Smooth muscle cell of the coronary artery (primary cell): ENCODE results near the gene ASGR1. TPM values are rescaled to one million over a fixed set of nuclear protein-coding genes. Genes with fewer than 3 reads are reported as not detected.

Experiments
- total RNA-seq: library from RNA; depleted of rRNA; stranded (reverse); fragments of >200 nt; gene quantifications from 2 replicates; pipeline ENCODE4 v1.2.3, GENCODE V29; 2014; ENCODE audit warnings: low replicate concordance

The ASGR1 gene, protein sequence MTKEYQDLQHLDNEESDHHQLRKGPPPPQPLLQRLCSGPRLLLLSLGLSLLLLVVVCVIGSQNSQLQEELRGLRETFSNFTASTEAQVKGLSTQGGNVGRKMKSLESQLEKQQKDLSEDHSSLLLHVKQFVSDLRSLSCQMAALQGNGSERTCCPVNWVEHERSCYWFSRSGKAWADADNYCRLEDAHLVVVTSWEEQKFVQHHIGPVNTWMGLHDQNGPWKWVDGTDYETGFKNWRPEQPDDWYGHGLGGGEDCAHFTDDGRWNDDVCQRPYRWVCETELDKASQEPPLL
- total RNA-seq: under 0.01 and 0.68 TPM in 2 replicates

DNA sequence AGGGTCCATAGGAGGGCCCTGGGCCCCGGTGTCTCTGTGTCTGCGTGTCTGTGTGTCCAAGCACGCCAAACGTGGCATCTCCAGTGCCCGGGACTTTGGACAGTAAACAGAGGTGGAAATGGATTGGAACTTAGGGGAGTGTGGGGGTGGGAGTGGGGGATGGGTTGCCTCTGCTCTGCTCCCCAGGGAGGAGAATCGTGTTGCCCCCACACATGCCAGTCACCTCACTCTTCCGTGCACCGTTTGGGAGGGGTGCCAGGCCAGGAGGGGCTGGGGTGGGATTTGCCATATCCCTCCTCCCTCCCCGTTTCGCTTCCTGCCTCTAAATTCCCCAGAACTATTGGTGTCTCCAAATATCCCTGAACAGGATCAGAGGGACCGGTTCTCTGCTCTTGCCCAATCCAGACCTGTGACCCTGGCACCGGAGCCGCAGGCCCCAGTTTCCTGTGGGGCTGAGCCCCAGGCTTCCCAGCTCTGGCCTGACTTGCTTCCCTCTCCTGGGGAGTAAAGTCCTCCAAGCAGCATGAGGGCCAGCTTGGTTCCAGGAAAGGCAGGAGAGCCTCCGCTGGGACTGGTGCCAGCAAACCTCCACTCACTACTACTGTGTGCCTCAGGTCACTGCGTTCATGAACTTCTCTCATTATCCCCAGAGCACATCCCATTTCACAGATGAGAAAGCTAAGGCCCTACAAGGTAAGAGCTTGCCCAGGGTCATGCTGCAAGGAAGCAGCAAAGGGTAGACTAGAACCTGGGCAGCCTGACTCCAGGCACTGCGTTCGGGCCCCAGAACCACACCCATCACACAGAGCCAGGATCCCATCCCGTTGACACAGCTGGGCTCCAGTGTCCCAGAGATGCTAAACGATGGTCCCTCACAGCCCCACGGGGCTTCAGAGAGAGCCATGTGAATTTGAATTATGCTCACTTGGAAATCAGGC, at the start of gene ASGR1:
Gene ASGR1, minus strand, starts transcription at position 54 of the 938 bp plus-strand sequence. CDS start 807 bp downstream, outside the sequence.

DNA sequence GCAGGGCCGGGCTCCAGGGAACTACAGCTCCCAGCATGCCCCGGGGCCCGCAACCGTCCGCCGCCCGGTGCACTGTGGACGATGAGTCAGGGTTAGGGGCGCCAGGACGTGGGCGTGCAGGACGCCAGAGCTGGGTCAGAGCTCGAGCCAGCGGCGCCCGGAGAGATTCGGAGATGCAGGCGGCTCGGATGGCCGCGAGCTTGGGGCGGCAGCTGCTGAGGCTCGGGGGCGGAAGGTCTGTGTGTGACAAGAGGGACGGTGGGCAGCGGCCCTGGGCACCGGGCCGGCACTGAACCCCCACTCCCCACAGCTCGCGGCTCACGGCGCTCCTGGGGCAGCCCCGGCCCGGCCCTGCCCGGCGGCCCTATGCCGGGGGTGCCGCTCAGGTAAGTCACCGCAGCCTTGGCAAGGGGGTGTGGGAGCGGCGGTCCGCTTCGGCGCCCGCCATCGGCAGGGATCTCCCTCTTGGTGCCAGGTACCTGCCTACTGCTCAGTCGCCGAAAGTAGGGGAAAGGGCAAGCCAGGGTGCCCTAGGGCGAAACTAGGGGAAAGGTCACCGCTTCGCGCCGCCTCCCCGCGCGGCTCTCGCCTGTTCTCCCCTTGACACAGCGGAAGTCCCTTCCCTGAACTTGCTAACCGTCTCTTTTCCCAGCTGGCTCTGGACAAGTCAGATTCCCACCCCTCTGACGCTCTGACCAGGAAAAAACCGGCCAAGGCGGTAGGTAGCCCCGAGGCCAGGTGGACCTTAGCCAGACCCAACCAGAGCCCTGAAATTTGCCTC, 40.8 kb upstream of the ASGR1 start, which contains the start of the genes ACADVL and DLG4:
Gene ACADVL, plus strand, starts transcription at position 127 of the 781 bp plus-strand sequence. Its CDS starts 47 bp downstream, at position 174.
Gene DLG4, minus strand, starts transcription at position 25 of the 781 bp plus-strand sequence.

Other genes with a start within 250 kb of the ASGR1 start
- gene ALOX12, start 183.3 kb downstream of the ASGR1 start, total RNA-seq: under 0.01 TPM in 1 of 2 replicates, not detected in the other
- gene RNASEK, start 166.7 kb downstream of the ASGR1 start, total RNA-seq: 23.3 and 44.7 TPM in 2 replicates
- gene BCL6B, start 156.3 kb downstream of the ASGR1 start, total RNA-seq: 0.30 and 0.47 TPM in 2 replicates
- 0.12 and 0.23 TPM in 2 replicates for gene SLC16A13, start 143.4 kb downstream of the ASGR1 start, total RNA-seq
- 0.08 and 0.12 TPM in 2 replicates for gene SLC16A11, start 135.3 kb downstream of the ASGR1 start, total RNA-seq
- 0.70 TPM in 1 of 2 replicates, not detected in the other for gene CLEC10A, start 99.1 kb downstream of the ASGR1 start, total RNA-seq
- gene ASGR2, start 64.5 kb downstream of the ASGR1 start, total RNA-seq: not detected in 2 replicates
- 8.3 and 20.8 TPM in 2 replicates for gene DLG4, start 40.5 kb upstream of the ASGR1 start, total RNA-seq
- gene ACADVL, start 40.6 kb upstream of the ASGR1 start, total RNA-seq: 248 and 288 TPM in 2 replicates
- gene DVL2, start 55.1 kb upstream of the ASGR1 start, total RNA-seq: 56.3 and 89.0 TPM in 2 replicates
- 38.3 and 41.2 TPM in 2 replicates for gene PHF23, start 60.1 kb upstream of the ASGR1 start, total RNA-seq
- gene GABARAP, start 63.1 kb upstream of the ASGR1 start, total RNA-seq: 180 and 222 TPM in 2 replicates
- 16.7 and 21.2 TPM in 2 replicates for gene CTDNEP1, start 72.4 kb upstream of the ASGR1 start, total RNA-seq
- 20.6 and 25.9 TPM in 2 replicates for gene ELP5, start 72.8 kb upstream of the ASGR1 start, total RNA-seq
- gene CLDN7, start 83.1 kb upstream of the ASGR1 start, total RNA-seq: 0.70 and 1.6 TPM in 2 replicates
- gene SLC2A4, start 102.3 kb upstream of the ASGR1 start, total RNA-seq: 0.08 and 0.12 TPM in 2 replicates
- not detected in 2 replicates for gene YBX2, start 115.3 kb upstream of the ASGR1 start, total RNA-seq
- gene EIF5A, start 128.3 kb upstream of the ASGR1 start, total RNA-seq: 688 and 774 TPM in 2 replicates
- gene GPS2, start 136.0 kb upstream of the ASGR1 start, total RNA-seq: 21.7 and 32.9 TPM in 2 replicates
- gene NEURL4, start 150.0 kb upstream of the ASGR1 start, total RNA-seq: 16.8 and 28.4 TPM in 2 replicates
- 1.3 and 4.3 TPM in 2 replicates for gene ACAP1, start 157.2 kb upstream of the ASGR1 start, total RNA-seq
- gene KCTD11, start 172.8 kb upstream of the ASGR1 start, total RNA-seq: 4.9 and 10.4 TPM in 2 replicates
- not detected in 2 replicates for gene TMEM95, start 175.8 kb upstream of the ASGR1 start, total RNA-seq
- gene TNK1, start 201.7 kb upstream of the ASGR1 start, total RNA-seq: 0.08 and 0.35 TPM in 2 replicates
- gene PLSCR3, start 215.2 kb upstream of the ASGR1 start, total RNA-seq: 8.5 and 23.2 TPM in 2 replicates
- gene TMEM256, start 224.7 kb upstream of the ASGR1 start, total RNA-seq: 42.7 and 135 TPM in 2 replicates
- gene NLGN2, start 228.5 kb upstream of the ASGR1 start, total RNA-seq: 3.7 and 5.0 TPM in 2 replicates
- not detected in 2 replicates for gene SPEM1, start 241.0 kb upstream of the ASGR1 start, total RNA-seq
- gene SPEM2, start 246.2 kb upstream of the ASGR1 start, total RNA-seq: not detected in 2 replicates
- not detected in 2 replicates for gene SPEM3, start 249.5 kb upstream of the ASGR1 start, total RNA-seq